Measurements from ENCODE around the gene MAGEB16.

MAGEB16 gene

DNA sequence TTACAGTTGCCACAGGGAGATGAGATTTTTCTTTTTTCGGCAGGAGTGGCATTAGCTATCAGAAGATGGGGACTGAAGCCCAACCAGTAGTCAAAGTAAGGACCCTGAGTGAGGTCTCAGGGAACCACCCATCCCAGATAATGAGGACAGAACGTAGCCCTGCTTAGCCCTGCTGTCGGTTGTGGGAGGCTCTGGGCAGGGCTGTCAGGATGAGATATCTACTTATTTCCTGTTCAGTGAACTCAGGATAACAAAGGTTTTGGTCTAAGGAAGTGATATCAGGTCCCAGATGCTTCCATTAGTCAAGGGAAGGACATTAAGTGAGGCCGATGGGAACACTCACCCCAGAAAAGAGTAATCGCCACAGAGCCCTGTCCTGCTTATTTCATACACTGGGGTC, 2.3 kb downstream of the MAGEB16 start:
- TF ChIP-seq RAD21 (IDR thresholded peaks at IDR 0.05; ENCODE audit: low read depth) (no peak), TEAD4 (IDR thresholded peaks at IDR 0.05) (no peak), ZBTB7A (IDR thresholded peaks at IDR 0.05; ENCODE audit: low read depth) (no peak), EP300 (IDR thresholded peaks at IDR 0.05; ENCODE audit: borderline replicate concordance) (no peak), FOXM1 (IDR thresholded peaks at IDR 0.05; ENCODE audit: borderline replicate concordance, low read depth) (no peak), TAF1 (IDR thresholded peaks at IDR 0.05; ENCODE audit: low read depth) (no peak), CREB1 (IDR thresholded peaks at IDR 0.05; ENCODE audit: low read depth) (no peak), NFIC (IDR thresholded peaks at IDR 0.05) (no peak), EGR1 (IDR thresholded peaks at IDR 0.05) (no peak), TCF12 (IDR thresholded peaks at IDR 0.05; ENCODE audit: low read depth) (no peak)
- TF ChIP-seq, protein P1, sequence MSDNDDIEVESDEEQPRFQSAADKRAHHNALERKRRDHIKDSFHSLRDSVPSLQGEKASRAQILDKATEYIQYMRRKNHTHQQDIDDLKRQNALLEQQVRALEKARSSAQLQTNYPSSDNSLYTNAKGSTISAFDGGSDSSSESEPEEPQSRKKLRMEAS (IDR thresholded peaks at IDR 0.05): no peak
- TF ChIP-seq, protein P2, sequence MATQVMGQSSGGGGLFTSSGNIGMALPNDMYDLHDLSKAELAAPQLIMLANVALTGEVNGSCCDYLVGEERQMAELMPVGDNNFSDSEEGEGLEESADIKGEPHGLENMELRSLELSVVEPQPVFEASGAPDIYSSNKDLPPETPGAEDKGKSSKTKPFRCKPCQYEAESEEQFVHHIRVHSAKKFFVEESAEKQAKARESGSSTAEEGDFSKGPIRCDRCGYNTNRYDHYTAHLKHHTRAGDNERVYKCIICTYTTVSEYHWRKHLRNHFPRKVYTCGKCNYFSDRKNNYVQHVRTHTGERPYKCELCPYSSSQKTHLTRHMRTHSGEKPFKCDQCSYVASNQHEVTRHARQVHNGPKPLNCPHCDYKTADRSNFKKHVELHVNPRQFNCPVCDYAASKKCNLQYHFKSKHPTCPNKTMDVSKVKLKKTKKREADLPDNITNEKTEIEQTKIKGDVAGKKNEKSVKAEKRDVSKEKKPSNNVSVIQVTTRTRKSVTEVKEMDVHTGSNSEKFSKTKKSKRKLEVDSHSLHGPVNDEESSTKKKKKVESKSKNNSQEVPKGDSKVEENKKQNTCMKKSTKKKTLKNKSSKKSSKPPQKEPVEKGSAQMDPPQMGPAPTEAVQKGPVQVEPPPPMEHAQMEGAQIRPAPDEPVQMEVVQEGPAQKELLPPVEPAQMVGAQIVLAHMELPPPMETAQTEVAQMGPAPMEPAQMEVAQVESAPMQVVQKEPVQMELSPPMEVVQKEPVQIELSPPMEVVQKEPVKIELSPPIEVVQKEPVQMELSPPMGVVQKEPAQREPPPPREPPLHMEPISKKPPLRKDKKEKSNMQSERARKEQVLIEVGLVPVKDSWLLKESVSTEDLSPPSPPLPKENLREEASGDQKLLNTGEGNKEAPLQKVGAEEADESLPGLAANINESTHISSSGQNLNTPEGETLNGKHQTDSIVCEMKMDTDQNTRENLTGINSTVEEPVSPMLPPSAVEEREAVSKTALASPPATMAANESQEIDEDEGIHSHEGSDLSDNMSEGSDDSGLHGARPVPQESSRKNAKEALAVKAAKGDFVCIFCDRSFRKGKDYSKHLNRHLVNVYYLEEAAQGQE (IDR thresholded peaks at IDR 0.05; ENCODE audit: low read depth): no peak

DNA sequence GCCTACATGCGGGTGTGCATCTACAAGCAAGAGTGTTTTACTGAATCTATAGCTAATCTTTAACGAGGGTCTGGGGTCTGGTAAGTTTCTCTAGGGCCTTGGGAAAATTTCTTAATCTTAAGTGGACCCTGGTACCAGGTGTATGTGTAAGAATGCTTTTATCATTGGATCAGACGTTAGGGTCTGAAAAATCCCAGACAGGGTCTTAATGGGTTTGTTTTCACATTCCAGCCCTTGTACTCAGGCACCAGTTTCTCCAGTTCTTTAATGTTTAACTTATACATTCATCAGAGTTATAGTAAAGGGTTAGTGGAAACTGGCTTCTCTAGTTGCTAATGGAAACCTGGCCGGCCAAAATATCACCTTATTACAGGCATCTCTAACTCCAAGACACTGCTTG, 11.6 kb downstream of the MAGEB16 start:
- TF ChIP-seq YY1 (IDR thresholded peaks at IDR 0.05; ENCODE audit: low read depth) (no peak), TCF12 (IDR thresholded peaks at IDR 0.05; ENCODE audit: low read depth) (no peak), EGR1 (IDR thresholded peaks at IDR 0.05) (no peak), ZBTB7A (IDR thresholded peaks at IDR 0.05; ENCODE audit: low read depth) (no peak), FOXM1 (IDR thresholded peaks at IDR 0.05; ENCODE audit: borderline replicate concordance, low read depth) (no peak), TAF1 (IDR thresholded peaks at IDR 0.05; ENCODE audit: low read depth) (no peak), RAD21 (IDR thresholded peaks at IDR 0.05; ENCODE audit: low read depth) (no peak), CEBPB (IDR thresholded peaks at IDR 0.05) (no peak), TEAD4 (IDR thresholded peaks at IDR 0.05) (no peak), NFIC (IDR thresholded peaks at IDR 0.05) (no peak)
- TF ChIP-seq, protein P3, sequence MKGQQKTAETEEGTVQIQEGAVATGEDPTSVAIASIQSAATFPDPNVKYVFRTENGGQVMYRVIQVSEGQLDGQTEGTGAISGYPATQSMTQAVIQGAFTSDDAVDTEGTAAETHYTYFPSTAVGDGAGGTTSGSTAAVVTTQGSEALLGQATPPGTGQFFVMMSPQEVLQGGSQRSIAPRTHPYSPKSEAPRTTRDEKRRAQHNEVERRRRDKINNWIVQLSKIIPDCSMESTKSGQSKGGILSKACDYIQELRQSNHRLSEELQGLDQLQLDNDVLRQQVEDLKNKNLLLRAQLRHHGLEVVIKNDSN (IDR thresholded peaks at IDR 0.05): no peak
- TF ChIP-seq, protein P2 (IDR thresholded peaks at IDR 0.05; ENCODE audit: low read depth): no peak
- TF ChIP-seq, protein P1 (IDR thresholded peaks at IDR 0.05): no peak

DNA sequence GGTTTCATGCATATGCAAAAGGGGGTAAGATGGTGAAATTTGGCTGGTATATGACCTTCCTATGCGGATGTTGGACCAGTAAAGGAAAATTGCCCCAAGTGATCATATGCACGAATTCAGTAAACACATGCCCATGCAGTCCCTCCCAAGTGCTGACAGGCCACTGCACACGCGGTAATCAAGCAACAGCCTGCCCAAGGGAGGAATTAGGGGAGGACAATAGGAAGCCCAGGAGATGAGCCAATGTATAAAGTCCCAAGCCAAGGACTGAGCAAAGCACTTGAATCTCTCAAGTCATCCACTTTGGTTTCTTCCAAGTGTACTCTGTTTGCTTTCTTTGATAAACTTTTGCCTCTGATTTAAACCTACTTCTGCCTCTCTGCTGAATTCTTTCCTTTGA, 21.1 kb downstream of the MAGEB16 start:
- TF ChIP-seq CEBPB (IDR thresholded peaks at IDR 0.05) (no peak), FOXM1 (IDR thresholded peaks at IDR 0.05; ENCODE audit: borderline replicate concordance, low read depth) (no peak), TAF1 (IDR thresholded peaks at IDR 0.05; ENCODE audit: low read depth) (no peak), EGR1 (IDR thresholded peaks at IDR 0.05) (no peak), CREB1 (IDR thresholded peaks at IDR 0.05; ENCODE audit: low read depth) (no peak), NFIC (IDR thresholded peaks at IDR 0.05) (no peak), RAD21 (IDR thresholded peaks at IDR 0.05; ENCODE audit: low read depth) (no peak), EP300 (IDR thresholded peaks at IDR 0.05; ENCODE audit: borderline replicate concordance) (no peak)
- TF ChIP-seq, protein P2 (IDR thresholded peaks at IDR 0.05; ENCODE audit: low read depth): no peak

DNA sequence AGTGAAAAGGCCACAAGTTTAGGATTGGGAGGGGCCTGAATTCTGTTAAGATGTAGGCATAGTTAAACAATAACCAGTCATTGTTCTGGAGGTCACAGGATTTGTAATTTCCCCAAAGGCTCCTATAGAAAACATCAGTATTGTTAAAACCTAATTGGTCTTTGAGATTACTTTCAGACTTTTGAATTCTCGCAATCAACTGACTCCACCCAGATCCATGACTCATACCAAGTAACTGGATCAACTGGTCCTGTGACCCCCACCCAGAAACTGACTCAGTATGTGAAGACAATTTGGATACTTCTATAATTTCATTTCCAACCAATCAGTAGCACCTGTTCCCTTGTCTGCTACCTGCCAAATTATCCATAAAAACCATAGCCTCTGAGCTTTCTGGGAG, 28.4 kb downstream of the MAGEB16 start:
- TF ChIP-seq, protein P1 (IDR thresholded peaks at IDR 0.05): no peak
- TF ChIP-seq, protein P2 (IDR thresholded peaks at IDR 0.05; ENCODE audit: low read depth): no peak
- TF ChIP-seq TCF12 (IDR thresholded peaks at IDR 0.05; ENCODE audit: low read depth) (no peak), YY1 (IDR thresholded peaks at IDR 0.05; ENCODE audit: low read depth) (no peak), EP300 (IDR thresholded peaks at IDR 0.05; ENCODE audit: borderline replicate concordance) (no peak), FOXM1 (IDR thresholded peaks at IDR 0.05; ENCODE audit: borderline replicate concordance, low read depth) (no peak), NFIC (IDR thresholded peaks at IDR 0.05) (no peak), CREB1 (IDR thresholded peaks at IDR 0.05; ENCODE audit: low read depth) (no peak), TAF1 (IDR thresholded peaks at IDR 0.05; ENCODE audit: low read depth) (no peak), CEBPB (IDR thresholded peaks at IDR 0.05) (no peak)
- TF ChIP-seq, protein P3 (IDR thresholded peaks at IDR 0.05): no peak

Data from Ishikawa (cell line).